NB4 (cell line): ENCODE measurements around the gene ERGIC1.
"Not testable (repeated sequence)": the region's sequence is repeated elsewhere in the genome, so short reads cannot be mapped to it uniquely, and the experiment has no call there.

Source experiments
- DNase-seq: peaks from one replicate; pipeline ENCODE4 v3.0.0; 2010; ENCODE audit warnings: low read depth
- H3K4me3 ChIP-seq: one replicate; pipeline ENCODE4 v1.5.1; 2011; ENCODE audit warnings: mild to moderate bottlenecking, low read depth, low read length, moderate library complexity
- MYC ChIP-seq: IDR thresholded peaks from 2 replicates; pipeline ENCODE4 v1.6.1; 2011; ENCODE audit warnings: low read depth, low read length
- POLR2A ChIP-seq: IDR thresholded peaks from 2 replicates; pipeline ENCODE4 v1.6.1; 2011; ENCODE audit warnings: mild to moderate bottlenecking; ENCODE audit not compliant: insufficient read length; ENCODE audit errors: extremely low read depth
- TF ChIP-seq, protein P1 (sequence below): IDR thresholded peaks from one replicate; pipeline ENCODE4 v1.5.1; 2012; ENCODE audit warnings: low read depth, low read length
- TF ChIP-seq, protein P2 (sequence below): IDR thresholded peaks from 2 replicates; pipeline ENCODE4 v1.6.1; 2011; ENCODE audit warnings: low read depth, low read length

ERGIC1 gene

DNA sequence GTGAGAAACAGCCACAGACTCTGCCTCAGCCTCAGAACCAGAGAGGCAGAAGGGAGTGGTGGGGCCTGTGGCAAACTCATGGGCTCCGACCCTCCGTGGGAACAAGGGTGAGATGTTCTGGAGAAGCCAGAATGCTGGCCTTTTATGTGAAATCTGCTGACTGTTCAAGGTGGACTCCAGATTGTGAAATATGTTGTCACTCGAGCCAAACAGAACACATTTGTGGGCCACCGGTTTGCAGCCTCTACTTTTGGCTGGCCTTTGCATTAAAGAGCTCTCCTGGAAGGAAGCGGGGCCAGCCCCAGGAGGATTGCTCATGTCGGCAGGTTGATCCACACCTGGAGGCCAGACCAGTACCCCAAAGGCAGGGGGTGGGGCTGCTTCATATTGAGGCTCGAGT is 62.4 kb downstream of the ERGIC1 start:
- no peak for DNase-seq
- TF ChIP-seq, protein P1, sequence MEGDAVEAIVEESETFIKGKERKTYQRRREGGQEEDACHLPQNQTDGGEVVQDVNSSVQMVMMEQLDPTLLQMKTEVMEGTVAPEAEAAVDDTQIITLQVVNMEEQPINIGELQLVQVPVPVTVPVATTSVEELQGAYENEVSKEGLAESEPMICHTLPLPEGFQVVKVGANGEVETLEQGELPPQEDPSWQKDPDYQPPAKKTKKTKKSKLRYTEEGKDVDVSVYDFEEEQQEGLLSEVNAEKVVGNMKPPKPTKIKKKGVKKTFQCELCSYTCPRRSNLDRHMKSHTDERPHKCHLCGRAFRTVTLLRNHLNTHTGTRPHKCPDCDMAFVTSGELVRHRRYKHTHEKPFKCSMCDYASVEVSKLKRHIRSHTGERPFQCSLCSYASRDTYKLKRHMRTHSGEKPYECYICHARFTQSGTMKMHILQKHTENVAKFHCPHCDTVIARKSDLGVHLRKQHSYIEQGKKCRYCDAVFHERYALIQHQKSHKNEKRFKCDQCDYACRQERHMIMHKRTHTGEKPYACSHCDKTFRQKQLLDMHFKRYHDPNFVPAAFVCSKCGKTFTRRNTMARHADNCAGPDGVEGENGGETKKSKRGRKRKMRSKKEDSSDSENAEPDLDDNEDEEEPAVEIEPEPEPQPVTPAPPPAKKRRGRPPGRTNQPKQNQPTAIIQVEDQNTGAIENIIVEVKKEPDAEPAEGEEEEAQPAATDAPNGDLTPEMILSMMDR: no peak
- TF ChIP-seq POLR2A (no peak), MYC (no peak)
- TF ChIP-seq, protein P2, sequence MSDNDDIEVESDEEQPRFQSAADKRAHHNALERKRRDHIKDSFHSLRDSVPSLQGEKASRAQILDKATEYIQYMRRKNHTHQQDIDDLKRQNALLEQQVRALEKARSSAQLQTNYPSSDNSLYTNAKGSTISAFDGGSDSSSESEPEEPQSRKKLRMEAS: no peak
- H3K4me3 ChIP-seq: no peak overlapping the region

DNA sequence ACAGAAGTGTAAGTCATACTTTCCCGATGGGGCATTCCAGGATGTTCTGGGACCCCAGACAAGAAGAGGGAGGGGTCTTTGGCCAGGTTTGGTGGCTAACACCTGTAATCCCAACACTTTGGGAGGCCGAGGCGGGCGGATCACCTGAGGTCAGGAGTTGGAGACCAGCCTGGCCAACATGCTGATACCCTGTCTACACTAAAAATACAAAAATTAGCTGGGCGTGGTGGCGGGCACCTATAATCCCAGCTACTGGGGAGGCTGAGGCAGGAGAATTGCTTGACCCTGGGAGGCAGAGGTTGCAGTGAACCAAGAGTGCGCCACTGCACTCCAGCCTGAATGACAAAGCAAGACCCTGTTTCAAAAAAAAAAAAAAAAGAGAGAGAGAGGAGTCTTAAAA is 63.0 kb downstream of the ERGIC1 start:
- H3K4me3 ChIP-seq, DNase-seq: not testable (repeated sequence)

DNA sequence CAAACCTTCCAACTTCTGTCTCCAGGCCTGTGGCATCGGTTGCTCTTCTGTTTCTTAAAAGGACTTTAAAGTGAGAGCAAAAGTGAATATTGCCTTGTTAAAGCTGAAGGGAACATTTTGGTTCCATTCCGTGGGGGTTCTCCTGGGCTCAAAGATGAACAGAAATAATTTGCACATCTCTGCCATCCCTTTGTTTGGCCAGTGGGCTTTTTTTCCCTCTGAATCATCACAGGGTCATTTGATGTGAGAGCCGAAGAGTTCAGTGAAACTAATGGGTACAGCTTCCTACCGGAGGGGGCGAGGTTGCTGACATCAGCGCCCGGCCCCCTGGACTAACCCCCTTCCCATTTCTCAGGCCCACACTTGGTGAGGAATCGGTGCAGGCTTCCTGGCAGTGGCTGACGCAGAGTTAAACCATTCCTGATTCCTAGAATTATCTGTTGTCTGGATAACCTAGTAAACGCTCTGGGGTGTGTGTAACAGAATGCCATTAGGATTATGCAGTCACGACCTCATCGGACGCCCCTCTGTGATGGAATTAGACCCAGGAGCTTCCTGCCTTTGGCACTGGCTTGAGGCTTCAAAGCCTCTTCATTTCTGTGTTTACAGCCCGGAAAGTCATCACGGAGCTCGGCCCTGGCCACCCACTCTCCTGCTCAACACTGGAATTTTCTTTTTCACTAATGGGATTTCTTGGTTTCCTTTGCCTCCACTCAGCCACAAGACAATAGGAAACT is 63.6 kb downstream of the ERGIC1 start:
- no peak for DNase-seq
- H3K4me3 ChIP-seq: no peak overlapping the region
- TF ChIP-seq MYC (no peak), POLR2A (no peak)
- TF ChIP-seq, protein P2: no peak
- TF ChIP-seq, protein P1: no peak

DNA sequence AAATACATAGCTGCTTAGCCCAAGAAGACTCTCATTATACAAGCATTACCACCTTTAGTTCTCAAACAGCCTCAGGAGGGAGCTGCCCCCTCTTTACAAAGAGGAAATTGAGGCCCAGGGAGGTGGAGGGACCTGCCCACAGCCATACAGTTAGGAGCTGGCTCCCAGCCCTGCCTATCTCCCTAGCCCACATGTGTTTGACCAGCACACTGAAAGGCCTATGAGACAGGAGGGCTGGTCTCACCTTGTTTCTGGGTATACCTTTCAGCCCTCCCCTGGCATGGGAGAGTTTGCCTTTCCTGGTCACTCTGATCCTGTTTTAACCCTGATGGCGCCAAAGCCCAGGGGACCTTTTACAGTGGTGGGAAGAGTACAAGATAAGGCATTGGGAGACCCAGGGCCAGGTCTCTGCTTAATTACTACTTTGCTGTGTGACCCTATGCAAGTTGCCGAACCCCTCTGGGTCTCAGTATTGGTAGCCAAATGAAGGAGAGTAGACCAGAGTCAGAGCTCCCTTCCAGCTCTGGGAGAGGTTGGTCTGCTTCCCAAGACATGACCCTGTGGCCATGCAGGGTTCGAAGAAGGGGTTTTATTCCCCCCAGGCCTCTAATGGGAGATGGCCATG is 64.3 kb downstream of the ERGIC1 start:
- H3K4me3 ChIP-seq: no peak overlapping the region
- TF ChIP-seq POLR2A: no peak
- TF ChIP-seq, protein P2: no peak
- no peak for TF ChIP-seq MYC
- TF ChIP-seq, protein P1: no peak
- DNase-seq: peak; percentile 18

DNA sequence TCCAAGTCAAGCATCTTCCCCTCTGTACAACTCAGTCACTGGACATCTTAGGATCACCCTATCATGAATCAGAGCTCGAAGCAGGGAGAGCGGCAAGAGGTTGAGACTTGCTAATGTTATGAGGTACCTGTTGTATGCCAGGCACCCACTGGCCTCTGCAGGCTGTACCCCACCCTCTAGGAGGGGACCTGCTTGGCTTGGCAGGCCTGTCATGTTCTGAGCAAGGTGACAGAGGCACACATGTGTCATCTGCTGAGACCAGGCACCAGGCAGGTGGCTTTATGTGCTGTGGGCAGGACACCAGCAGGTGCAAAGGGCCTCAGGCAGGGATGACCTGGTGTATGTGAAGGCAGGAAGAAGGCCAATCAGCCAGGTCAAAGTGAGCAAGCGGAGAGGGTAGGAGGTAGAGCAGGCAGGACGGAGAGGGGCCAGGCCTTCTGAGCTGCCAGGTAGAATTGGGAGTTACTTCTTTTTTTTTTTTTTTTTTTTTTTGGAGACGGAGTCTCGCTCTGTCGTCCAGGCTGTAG is 64.9 kb downstream of the ERGIC1 start:
- no peak for DNase-seq
- TF ChIP-seq, protein P1: no peak
- TF ChIP-seq MYC: no peak
- TF ChIP-seq POLR2A: no peak
- TF ChIP-seq, protein P2: no peak
- no peak overlapping the region for H3K4me3 ChIP-seq

DNA sequence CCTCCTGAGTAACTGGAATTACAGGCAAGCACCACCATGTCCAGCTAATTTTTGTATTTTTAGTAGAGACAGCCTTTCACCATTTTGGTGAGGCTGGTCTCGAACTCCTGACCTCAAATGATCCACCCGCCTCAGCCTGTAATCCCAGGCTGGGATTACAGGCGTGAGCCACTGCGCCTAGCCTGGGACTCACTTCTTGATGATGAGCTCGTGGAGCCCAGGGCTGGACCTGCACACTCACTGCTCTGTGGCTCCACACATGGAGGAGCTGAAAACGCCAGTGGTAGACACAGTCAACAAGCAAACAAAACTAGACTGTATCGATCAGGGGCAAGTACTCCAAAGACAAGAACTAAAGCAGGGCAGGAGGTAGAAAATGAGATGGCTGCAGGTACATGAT is 65.4 kb downstream of the ERGIC1 start:
- TF ChIP-seq, protein P1: no peak
- TF ChIP-seq POLR2A: no peak
- DNase-seq: no peak
- H3K4me3 ChIP-seq: no peak overlapping the region
